ENCODE measurements around the gene FLG2.
"Not testable (repeated sequence)": the region's sequence is repeated elsewhere in the genome, so short reads cannot be mapped to it uniquely, and the experiment has no call there.

Gene FLG2

GRCh38 chr1:152309955-152310354, 49.9 kb downstream of the FLG2 start:
- no peak for DNase-seq

GRCh38 chr1:152309320-152309901, 50.4 kb downstream of the FLG2 start:
- DNase-seq: not testable (repeated sequence)

GRCh38 chr1:152308758-152309157, 51.0 kb downstream of the FLG2 start:
- not testable (repeated sequence) for DNase-seq

- not testable (repeated sequence) for DNase-seq
Observed at GRCh38 chr1:152307970-152308369, 51.8 kb downstream of the FLG2 start.

DNA sequence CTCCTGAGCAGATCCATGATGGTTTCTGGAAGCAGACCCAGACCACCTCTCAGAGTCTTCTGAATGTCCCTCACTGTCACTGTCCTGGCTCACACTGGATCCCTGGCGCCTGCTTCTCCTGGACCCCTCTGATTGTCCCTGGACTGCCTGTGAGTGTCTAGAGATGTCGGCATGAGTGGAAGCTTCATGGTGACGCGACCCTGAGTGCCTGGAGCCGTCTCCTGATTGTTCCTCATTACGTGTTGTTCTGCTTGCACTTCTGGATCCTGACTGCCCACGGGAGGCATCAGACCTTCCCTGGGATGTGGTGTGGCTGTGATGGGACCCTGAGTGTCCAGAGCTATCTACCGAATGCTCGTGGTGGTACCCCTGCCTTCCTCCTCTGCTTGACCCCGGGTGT, 53.7 kb downstream of the FLG2 start:
- not testable (repeated sequence) for DNase-seq

- DNase-seq: not testable (repeated sequence)
Observed at GRCh38 chr1:152304773-152305172, 55.0 kb downstream of the FLG2 start.

DNA sequence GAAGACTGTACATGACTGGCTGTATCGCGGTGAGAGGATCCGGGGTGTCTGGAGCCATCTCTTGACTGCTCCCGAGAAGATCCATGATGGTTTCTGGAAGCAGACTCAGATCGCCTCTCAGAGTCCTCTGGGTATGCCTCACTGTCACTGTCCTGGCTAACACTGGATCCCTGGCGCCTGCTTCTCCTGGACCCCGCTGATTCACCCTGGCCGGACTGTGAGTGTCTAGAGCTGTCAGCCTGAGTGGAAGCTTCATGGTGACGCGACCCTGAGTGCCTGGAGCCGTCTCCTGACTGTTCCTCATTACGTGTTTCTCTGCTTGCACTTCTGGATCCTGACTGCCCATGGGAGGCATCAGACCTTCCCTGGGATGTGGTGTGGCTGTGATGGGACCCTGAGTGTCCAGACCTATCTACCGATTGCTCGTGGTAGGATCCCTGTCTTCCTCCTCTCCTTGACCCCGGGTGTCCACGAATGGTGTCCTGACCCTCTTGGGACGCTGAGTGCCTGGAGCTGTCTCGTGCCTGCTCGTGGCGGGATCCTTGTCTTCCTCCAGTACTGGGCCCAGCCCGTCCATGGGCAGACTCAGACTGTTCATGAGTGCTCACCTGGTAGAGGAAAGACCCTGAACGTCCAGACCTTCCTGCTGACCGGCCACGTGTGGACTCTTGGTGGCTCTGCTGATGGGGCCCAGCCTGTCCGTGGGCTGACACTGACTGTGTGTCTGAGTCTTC, 56.5 kb downstream of the FLG2 start:
- not testable (repeated sequence) for DNase-seq
